HepG2 (cell line): ENCODE results near the gene PGAP3. TPM values are rescaled to one million over a fixed set of nuclear protein-coding genes. Genes with fewer than 3 reads are reported as not detected.

ENCODE experiments used
- AGO2 ChIP-seq: fragments of 200-400 bp; formaldehyde crosslinking; optimal IDR thresholded peaks from 2 replicates; pipeline ENCODE3; 2017; ENCODE audit warnings: mild to moderate bottlenecking, low read depth, low read length, moderate library complexity
- ATM ChIP-seq: fragments of 450-650 bp; IDR thresholded peaks from 2 replicates; pipeline ENCODE4 v1.7.1; 2017; ENCODE audit warnings: mild to moderate bottlenecking, borderline replicate concordance
- CEBPZ ChIP-seq: IDR thresholded peaks from 2 replicates; pipeline ENCODE4 v1.6.1; 2012; ENCODE audit warnings: low read length, improper control_type of control experiment
- ETV5 ChIP-seq: IDR thresholded peaks from 2 replicates; pipeline ENCODE4 v1.6.1; 2018; ENCODE audit warnings: missing biosample characterization, missing genetic modification reagents, inconsistent platforms, borderline replicate concordance
- HMGA1 ChIP-seq: sonication (generic); formaldehyde crosslinking; conservative IDR thresholded peaks from 2 replicates; pipeline ENCODE4 v1.4.0; 2020; ENCODE audit warnings: missing genetic modification reagents
- IRF1 ChIP-seq: sonication (generic); formaldehyde crosslinking; IDR thresholded peaks from 2 replicates; pipeline ENCODE4 v1.4.0; 2020; ENCODE audit warnings: low read depth, mild to moderate bottlenecking, missing genetic modification reagents
- ISL2 ChIP-seq: sonication (generic); formaldehyde crosslinking; IDR thresholded peaks from 2 replicates; pipeline ENCODE4 v1.5.0; 2020; ENCODE audit warnings: missing genetic modification reagents
- KLF11 ChIP-seq: IDR thresholded peaks from 2 replicates; pipeline ENCODE4 v1.6.1; 2016; ENCODE audit warnings: missing compliant biosample characterization
- NFATC3 ChIP-seq: sonication (generic); formaldehyde crosslinking; IDR thresholded peaks from 2 replicates; pipeline ENCODE4 v1.5.1; 2020; ENCODE audit warnings: mild to moderate bottlenecking, missing genetic modification reagents
- POLR2A ChIP-seq, 2 experiments: IDR thresholded peaks; 2 replicates each; pipeline ENCODE4 v1.6.1; 2011; ENCODE audit warnings: low read depth in 2 of 2, low read length in 2 of 2, mild to moderate bottlenecking in 1 of 2, moderate library complexity in 1 of 2; ENCODE audit not compliant: insufficient read depth in 1 of 2
- REXO4 ChIP-seq: sonication (generic); formaldehyde crosslinking; IDR thresholded peaks from 2 replicates; pipeline ENCODE4 v1.8.0; 2022; ENCODE audit warnings: missing genetic modification reagents, mild to moderate bottlenecking, borderline replicate concordance
- SMARCC2 ChIP-seq: fragments of 450-650 bp; IDR thresholded peaks from 2 replicates; pipeline ENCODE4 v1.6.1; 2017; ENCODE audit warnings: antibody characterized with exemption, mild to moderate bottlenecking
- SOX13 ChIP-seq, 3 experiments: fragments of 450-650 bp in 1 of 3; sonication (generic) in 1 of 3; formaldehyde crosslinking in 1 of 3; IDR thresholded peaks in 2 of 3; conservative IDR thresholded peaks in 1 of 3; 2 replicates each; pipeline versions ENCODE4 v1.5.0 to v1.6.1; 2016 to 2020; ENCODE audit warnings: antibody characterized with exemption in 1 of 3, mild to moderate bottlenecking in 1 of 3, missing compliant biosample characterization in 1 of 3, missing genetic modification reagents in 1 of 3, moderate library complexity in 1 of 3
- TCF12 ChIP-seq, 2 experiments: fragments of 450-650 bp in 1 of 2; sonication (generic) in 1 of 2; formaldehyde crosslinking in 1 of 2; IDR thresholded peaks; 2 replicates each; pipeline versions ENCODE4 v1.6.1 to v1.8.0; 2017 to 2022; ENCODE audit warnings: antibody characterized with exemption in 1 of 2, mild to moderate bottlenecking in 1 of 2, missing genetic modification reagents in 1 of 2, moderate library complexity in 1 of 2
- ZNF18 ChIP-seq: sonication (generic); formaldehyde crosslinking; IDR thresholded peaks from 2 replicates; pipeline ENCODE4 v1.8.0; 2022; ENCODE audit warnings: mild to moderate bottlenecking, missing genetic modification reagents; ENCODE audit not compliant: insufficient replicate concordance
- ZNF230 ChIP-seq: sonication (generic); formaldehyde crosslinking; IDR thresholded peaks from 2 replicates; pipeline ENCODE4 v1.4.0; 2020; ENCODE audit warnings: mild to moderate bottlenecking, missing genetic modification reagents
- ZNF530 ChIP-seq: sonication (generic); formaldehyde crosslinking; IDR thresholded peaks from 2 replicates; pipeline ENCODE4 v1.5.0; 2020; ENCODE audit warnings: low read depth, mild to moderate bottlenecking, missing genetic modification reagents
- ZNF629 ChIP-seq: sonication (generic); formaldehyde crosslinking; conservative IDR thresholded peaks from 2 replicates; pipeline ENCODE4 v1.5.0; 2020; ENCODE audit warnings: missing genetic modification reagents
- ZNF747 ChIP-seq: sonication (generic); formaldehyde crosslinking; IDR thresholded peaks from 2 replicates; pipeline ENCODE4 v1.8.1; 2023; ENCODE audit warnings: missing genetic modification reagents, mild to moderate bottlenecking, borderline replicate concordance
- polyA plus RNA-seq, 8 experiments: library from polyadenylated mRNA; depleted of rRNA in 3 of 8; stranded (reverse) in 7 of 8; unstranded in 1 of 8; fragments of >200 nt; fragmentation: Illumina TruSeq in 4 of 8; extraction: Trizol in 4 of 8; gene quantifications; 2 replicates each; pipeline versions ENCODE4 v1.2.1 to v1.2.3, GENCODE V29; 2011 to 2016; ENCODE audit warnings: low read depth in 4 of 8, missing spikeins in 1 of 8, mixed read lengths in 1 of 8; ENCODE audit not compliant: insufficient read depth in 1 of 8
- total RNA-seq, 5 experiments: library from RNA; depleted of rRNA; stranded (reverse); fragments of >200 nt; fragmentation: Illumina TruSeq; extraction: Trizol; gene quantifications; 2 replicates each; pipeline ENCODE4 v1.2.3, GENCODE V29; 2016; ENCODE audit warnings: low read depth in 1 of 5
- TF ChIP-seq, protein P1 (sequence below): sonication (generic); formaldehyde crosslinking; IDR thresholded peaks from 2 replicates; pipeline ENCODE4 v1.8.1; 2023; ENCODE audit warnings: mild to moderate bottlenecking, moderate library complexity, missing genetic modification reagents

Gene PGAP3
- total and polyA plus RNA-seq, 2 of the 13 experiments (the other 11 are each of a cell fraction or from before 2014, with no cell fraction given): 11.9 to 14.6 TPM

- TF ChIP-seq KLF11 (no peak), SOX13 (IDR thresholded peaks at IDR 0.05) (no peak), SOX13 (CRISPR knock-in tag; conservative IDR thresholded peaks at IDR 0.05 in 1 of 2, IDR thresholded peaks at IDR 0.05 in 1 of 2) (no peak), ZNF530 (CRISPR knock-in tag) (no peak), HMGA1 (CRISPR knock-in tag) (no peak), NFATC3 (no peak), ZNF18 (no peak), ETV5 (CRISPR knock-in tag) (no peak), CEBPZ (no peak), ZNF230 (CRISPR knock-in tag) (no peak), ZNF629 (CRISPR knock-in tag) (peak; percentile 81), ZNF747 (CRISPR knock-in tag) (no peak), REXO4 (CRISPR knock-in tag) (no peak), AGO2 (peak; percentile 28), POLR2A (IDR thresholded peaks at IDR 0.05; ENCODE audit: insufficient read depth in 1 of 2, low read depth in 2 of 2, low read length in 2 of 2) (0 out of 4 replicates have a peak, but pooled peaks of 1 of the 2 experiments have one; percentile 28), ATM (no peak), TCF12 (IDR thresholded peaks at IDR 0.05) (no peak), TCF12 (CRISPR knock-in tag; IDR thresholded peaks at IDR 0.05) (no peak), ISL2 (CRISPR knock-in tag) (no peak), IRF1 (CRISPR knock-in tag) (no peak), SMARCC2 (no peak)
- TF ChIP-seq, protein P1, sequence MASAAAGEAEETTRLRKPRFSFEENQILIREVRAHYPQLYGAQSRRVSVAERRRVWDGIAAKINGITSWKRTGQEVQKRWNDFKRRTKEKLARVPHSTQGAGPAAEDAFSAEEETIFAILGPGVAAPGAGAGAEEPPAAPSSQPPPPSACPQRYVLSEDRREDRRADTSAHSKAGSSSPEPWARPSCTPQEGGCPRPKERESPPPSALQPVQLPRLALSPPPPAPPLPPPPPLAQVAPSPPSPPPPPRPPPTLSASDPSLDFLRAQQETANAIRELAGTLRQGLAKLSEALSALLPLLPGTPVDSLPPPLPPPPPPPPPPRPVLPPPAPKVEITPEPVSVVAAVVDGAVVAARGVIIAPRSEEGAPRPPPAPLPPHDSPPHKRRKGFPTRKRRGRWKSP (CRISPR knock-in tag): no peak
- TF ChIP-seq, all 625 proteins: peak for 5
These were observed 22.4 kb upstream of the PGAP3 start (continued) for GRCh38 chr17:39709998-39710964.
